B cell (primary cell): Measurements from ENCODE around the gene CTBP2. TPM values are rescaled to one million over a fixed set of nuclear protein-coding genes. Genes with fewer than 3 reads are reported as not detected.
"Not testable (repeated sequence)": the region's sequence is repeated elsewhere in the genome, so short reads cannot be mapped to it uniquely, and the experiment has no call there.

Experiments
- ATAC-seq: fragments of 200-7000 bp; cut with Tn5 transposase; one replicate; pipeline ENCODE4 v1.10.0; 2021; ENCODE audit warnings: low read depth, mild to moderate bottlenecking, moderate number of reproducible peaks, moderate library complexity
- CTCF ChIA-PET: fragments of 350-600 bp; sonication (Branson Sonifier 250); formaldehyde crosslinking; loops from one replicate; lab custom pipeline; 2021; ENCODE audit warnings: antibody characterized with exemption, inconsistent platforms; lab: Charles Lee
- POLR2A ChIA-PET: fragments of 350-600 bp; sonication (Branson Sonifier 250); formaldehyde crosslinking; loops from one replicate; lab custom pipeline; 2021; ENCODE audit warnings: antibody characterized with exemption; lab: Charles Lee
- DNase-seq: peaks from one replicate; pipeline ENCODE4 v3.0.0; 2013
- H2AFZ ChIP-seq: 2 replicates; pipeline ENCODE4 v1.6.1; 2012; ENCODE audit warnings: mild to moderate bottlenecking, low read depth, low read length; ENCODE audit not compliant: insufficient read depth, poor library complexity, severe bottlenecking
- H3K27ac ChIP-seq, 2 donors: 1 replicate in 1 of 2; 2 replicates in 1 of 2; pipeline ENCODE4 v1.5.1; 2012 to 2013; ENCODE audit warnings: low read length in 2 of 2, mild to moderate bottlenecking in 2 of 2, moderate library complexity in 1 of 2
- H3K27me3 ChIP-seq, 4 experiments: fragments of 200-600 bp in 1 of 4; sonication (generic) in 1 of 4; replicated peaks in 1 of 4; 1 replicate in 2 of 4; 2 replicates in 2 of 4; pipeline versions ENCODE4 v1.6.1 to v1.7.0; 2013 to 2016; ENCODE audit warnings: low read length in 3 of 4, mild to moderate bottlenecking in 2 of 4, mixed read lengths in 1 of 4, moderate library complexity in 1 of 4; ENCODE audit not compliant: insufficient read depth in 4 of 4, control insufficient read depth in 3 of 4; ENCODE audit errors: control extremely low read depth in 1 of 4
- H3K36me3 ChIP-seq, 2 experiments: replicated peaks in 1 of 2; 1 replicate in 1 of 2; 2 replicates in 1 of 2; pipeline versions ENCODE4 v1.6.1 to v1.7.1; 2013; ENCODE audit warnings: low read length in 1 of 2; ENCODE audit not compliant: insufficient read depth in 2 of 2, control insufficient read depth in 1 of 2; ENCODE audit errors: control extremely low read depth in 1 of 2, extremely low read depth in 1 of 2
- H3K4me1 ChIP-seq, 2 donors: fragments of 200-600 bp in 1 of 2; sonication (generic) in 1 of 2; 1 replicate in 1 of 2; 2 replicates in 1 of 2; pipeline versions ENCODE4 v1.5.1 to v1.6.1; 2013 to 2017; ENCODE audit warnings: low read length in 2 of 2; ENCODE audit not compliant: control insufficient read depth in 2 of 2, insufficient read depth in 2 of 2
- H3K4me2 ChIP-seq: replicated peaks from 2 replicates; pipeline ENCODE3; 2012; ENCODE audit warnings: mild to moderate bottlenecking, low read depth, low read length; ENCODE audit not compliant: poor library complexity, severe bottlenecking
- H3K4me3 ChIP-seq, 5 experiments: fragments of 200-600 bp in 1 of 5; sonication (generic) in 1 of 5; 1 replicate in 3 of 5; 2 replicates in 2 of 5; pipeline versions ENCODE4 v1.5.1 to v1.7.0; 2011 to 2016; ENCODE audit warnings: low read length in 4 of 5, mild to moderate bottlenecking in 4 of 5, low read depth in 2 of 5, control low read depth in 1 of 5, moderate library complexity in 1 of 5; ENCODE audit not compliant: insufficient read depth in 1 of 5; ENCODE audit errors: control extremely low read depth in 1 of 5, extremely low read depth in 1 of 5
- H3K79me2 ChIP-seq: fragments of 200-600 bp; sonication (generic); one replicate; pipeline ENCODE4 v1.6.0; 2016; ENCODE audit warnings: low read length; ENCODE audit not compliant: control insufficient read depth, insufficient read depth
- H3K9ac ChIP-seq: fragments of 200-600 bp; sonication (generic); 2 replicates; pipeline ENCODE4 v1.6.1; 2017; ENCODE audit warnings: mild to moderate bottlenecking, low read length, moderate library complexity
- H3K9me3 ChIP-seq, 3 donors: one replicate each; pipeline versions ENCODE4 v1.6.1 to v1.7.1; 2013; ENCODE audit warnings: low read length in 2 of 3; ENCODE audit not compliant: control insufficient read depth in 2 of 3, insufficient read depth in 1 of 3; ENCODE audit errors: control extremely low read depth in 1 of 3
- H4K20me1 ChIP-seq: 2 replicates; pipeline ENCODE4 v1.6.0; 2012; ENCODE audit warnings: mild to moderate bottlenecking, low read length; ENCODE audit not compliant: insufficient read depth, control insufficient read depth, poor library complexity, severe bottlenecking
- H3K27ac Mint-ChIP-seq: one replicate; pipeline ENCODE4 v1.8.0; 2021; ENCODE audit warnings: mixed read lengths
- H3K27me3 Mint-ChIP-seq: one replicate; pipeline ENCODE4 v1.8.0; 2021; ENCODE audit warnings: mixed read lengths
- H3K4me1 Mint-ChIP-seq: one replicate; pipeline ENCODE4 v1.8.0; 2021; ENCODE audit warnings: mixed read lengths
- H3K4me3 Mint-ChIP-seq: one replicate; pipeline ENCODE4 v1.8.0; 2021; ENCODE audit warnings: mixed read lengths
- H3K9me3 Mint-ChIP-seq: one replicate; pipeline ENCODE4 v1.8.0; 2022; ENCODE audit warnings: mixed read lengths; ENCODE audit not compliant: insufficient read depth
- CTCF ChIP-seq: fragments of 200-600 bp; IDR thresholded peaks from one replicate; pipeline ENCODE4 v1.8.0; 2022; ENCODE audit warnings: antibody characterized with exemption, mild to moderate bottlenecking
- EZH2 ChIP-seq: IDR thresholded peaks from 2 replicates; pipeline ENCODE4 v1.6.1; 2012; ENCODE audit warnings: borderline replicate concordance, low read depth, mild to moderate bottlenecking, moderate library complexity, low read length; ENCODE audit not compliant: insufficient read depth, poor library complexity, severe bottlenecking
- WGBS: methylation state at CpG from one replicate; pipeline ENCODE4 v1.1.5; 2013; ENCODE audit warnings: missing lambda C conversion rate; ENCODE audit not compliant: insufficient coverage; 5-methylcytosine and 5-hydroxymethylcytosine counted together
- intact Hi-C: fragments of 100-400 bp; cut with micrococcal nuclease; formaldehyde crosslinking; loops from one replicate; pipeline ENCODE4 v1.10.0; 2022
- polyA plus RNA-seq: library from polyadenylated mRNA; depleted of rRNA; stranded (reverse); fragments of >200 nt; gene quantifications from 2 replicates; pipeline ENCODE4 v1.2.3, GENCODE V29; 2012
- total RNA-seq, 2 donors: library from RNA; stranded (reverse); fragments of 120-200 nt in 1 of 2; gene quantifications; 1 replicate in 1 of 2; 2 replicates in 1 of 2; pipeline versions ENCODE4 v1.2.3 to v1.2.4, GENCODE V29; 2013 to 2022

The CTBP2 gene
- total and polyA plus RNA-seq, 2 donors (not counting 1 experiment from before 2014, with no cell fraction given), result 0.39 to 0.85 TPM

- DNase-seq (no peak), ATAC-seq (no peak)
- Histone ChIP-seq H3K4me2 (no peak overlapping the region), H3K27ac (no peak overlapping the region), H3K36me3 (no peaks in the 10 kb centered on the region), H3K79me2 (no peaks in the 10 kb centered on the region), H3K27me3 (peaks cover 0 to 20% (median 8%) of the 10 kb centered on the region in 4 experiments), H3K4me1 (peaks cover 3 to 13% of the 10 kb centered on the region in 2 donors), H4K20me1 (no peaks in the 10 kb centered on the region), H2AFZ (no peak overlapping the region), H3K9ac (no peak overlapping the region), H3K4me3 (no peak overlapping the region), H3K9me3 (peaks cover 0 to 14% (median 0%) of the 10 kb centered on the region in 3 donors)
- Mint-ChIP-seq H3K27me3 (peaks cover 27% of the 10 kb centered on the region), H3K4me3 (no peak overlapping the region), H3K9me3 (no peaks in the 10 kb centered on the region), H3K27ac (no peak overlapping the region), H3K4me1 (no peaks in the 10 kb centered on the region)
- 62% methylated on average over 3 of the region's 5 CpGs for WGBS
- intact Hi-C loops, result no loop called here
- TF ChIP-seq CTCF (no peak), EZH2 (no peak)
- CTCF ChIA-PET, result no interaction called here
- POLR2A ChIA-PET, result no interaction called here
These were observed 3.4 kb upstream of the CTBP2 start for GRCh38 chr10:125163803-125164202.

GRCh38 chr10:125163312-125163711 is 2.9 kb upstream of the CTBP2 start:
- DNase-seq, H3K4me3 Mint-ChIP-seq, ATAC-seq, H3K9me3 Mint-ChIP-seq, H3K4me2 ChIP-seq, H3K27ac ChIP-seq, H3K4me1 Mint-ChIP-seq, POLR2A ChIA-PET, H3K9ac ChIP-seq, H3K79me2 ChIP-seq, CTCF ChIA-PET, H3K27ac Mint-ChIP-seq, H3K4me3 ChIP-seq, intact Hi-C loops, H3K36me3 ChIP-seq, H4K20me1 ChIP-seq, H2AFZ ChIP-seq: not testable (repeated sequence)
- Histone ChIP-seq H3K27me3 (peaks cover 0 to 24% (median 10%) of the 10 kb centered on the region in 4 experiments), H3K4me1 (peaks cover 7 to 18% of the 10 kb centered on the region in 2 donors), H3K9me3 (peaks cover 0 to 14% (median 0%) of the 10 kb centered on the region in 3 donors)
- peaks cover 25% of the 10 kb centered on the region for H3K27me3 Mint-ChIP-seq
- 97% methylated on average over 8 of the region's 19 CpGs for WGBS
